GM12801 (cell line): ENCODE data around the gene STK35.

Experiments
- CTCF ChIP-seq: IDR thresholded peaks from one replicate; pipeline ENCODE4 v1.5.1; 2011; ENCODE audit warnings: control low read depth; ENCODE audit not compliant: insufficient read length; ENCODE audit errors: extremely low read depth

STK35 gene

GRCh38 chr20:2171266-2171790 lies 69.7 kb downstream of the STK35 start:
- no peak for TF ChIP-seq CTCF

GRCh38 chr20:2172305-2173175 lies 70.9 kb downstream of the STK35 start:
- TF ChIP-seq CTCF: peak; percentile 3

- no peak for TF ChIP-seq CTCF
Measured at GRCh38 chr20:2173186-2173585, 71.6 kb downstream of the STK35 start.

GRCh38 chr20:2174067-2174466 lies 72.4 kb downstream of the STK35 start:
- no peak for TF ChIP-seq CTCF

GRCh38 chr20:2176946-2177345 lies 75.3 kb downstream of the STK35 start:
- TF ChIP-seq CTCF: no peak

GRCh38 chr20:2178318-2179232 lies 76.9 kb downstream of the STK35 start:
- no peak for TF ChIP-seq CTCF

- TF ChIP-seq CTCF: no peak
Measured at GRCh38 chr20:2179233-2179580, 77.6 kb downstream of the STK35 start.
